WTC11 (cell line): ENCODE data around the gene CHMP5. TPM values are rescaled to one million over a fixed set of nuclear protein-coding genes. Genes with fewer than 3 reads are reported as not detected.

Source experiments
- ATAC-seq: fragments of 200-7000 bp; cut with Tn5 transposase; 2 replicates; pipeline ENCODE4 v1.10.0; 2021; ENCODE audit warnings: mild to moderate bottlenecking, moderate library complexity
- CTCF ChIA-PET: fragments of 300-600 bp; sonication (Branson Sonifier 250); formaldehyde crosslinking; loops from one replicate; lab custom pipeline; 2021; ENCODE audit warnings: antibody characterized with exemption; lab: Charles Lee
- POLR2A ChIA-PET: fragments of 350-600 bp; sonication (Branson Sonifier 250); formaldehyde crosslinking; loops from one replicate; lab custom pipeline; 2021; ENCODE audit warnings: antibody characterized with exemption; lab: Charles Lee
- DNase-seq: peaks from one replicate; pipeline ENCODE4 v3.0.0; 2021; ENCODE audit warnings: low spot score
- H3K27ac Mint-ChIP-seq: 2 replicates; pipeline ENCODE4 v1.8.0; 2021; ENCODE audit warnings: mixed read lengths
- H3K27me3 Mint-ChIP-seq: 2 replicates; pipeline ENCODE4 v1.8.0; 2021; ENCODE audit warnings: low read depth, mild to moderate bottlenecking, moderate library complexity, mixed read lengths
- H3K36me3 Mint-ChIP-seq: 2 replicates; pipeline ENCODE4 v1.8.0; 2021; ENCODE audit warnings: mixed read lengths
- H3K4me1 Mint-ChIP-seq: 2 replicates; pipeline ENCODE4 v1.8.0; 2022; ENCODE audit warnings: mixed read lengths
- H3K4me3 Mint-ChIP-seq: 2 replicates; pipeline ENCODE4 v1.8.0; 2021; ENCODE audit warnings: mild to moderate bottlenecking, moderate library complexity, mixed read lengths
- H3K9me3 Mint-ChIP-seq: 2 replicates; pipeline ENCODE4 v1.8.0; 2021; ENCODE audit warnings: mixed read lengths
- ATF1 ChIP-seq: sonication (generic); formaldehyde crosslinking; IDR thresholded peaks from 2 replicates; pipeline ENCODE4 v1.8.1; 2023; ENCODE audit warnings: mild to moderate bottlenecking, moderate library complexity, missing genetic modification reagents
- CREB1 ChIP-seq: sonication (generic); formaldehyde crosslinking; IDR thresholded peaks from 2 replicates; pipeline ENCODE4 v1.8.0; 2023; ENCODE audit warnings: mild to moderate bottlenecking, missing genetic modification reagents
- GTF2I ChIP-seq: fragments of 250-450 bp; sonication (Bioruptor Pico); conservative IDR thresholded peaks from 2 replicates; pipeline ENCODE4 v1.4.0; 2021; ENCODE audit warnings: mild to moderate bottlenecking
- KAT7 ChIP-seq: sonication (generic); formaldehyde crosslinking; IDR thresholded peaks from 2 replicates; pipeline ENCODE4 v1.8.1; 2023; ENCODE audit warnings: missing genetic modification reagents, mild to moderate bottlenecking, borderline replicate concordance
- MLX ChIP-seq: sonication (generic); formaldehyde crosslinking; IDR thresholded peaks from 2 replicates; pipeline ENCODE4 v1.8.1; 2023; ENCODE audit warnings: mild to moderate bottlenecking, missing genetic modification reagents, moderate library complexity
- MYBL2 ChIP-seq: sonication (generic); formaldehyde crosslinking; IDR thresholded peaks from 2 replicates; pipeline ENCODE4 v1.8.1; 2023; ENCODE audit warnings: mild to moderate bottlenecking, moderate library complexity, missing genetic modification reagents
- RORB ChIP-seq: fragments of 250-450 bp; sonication (Bioruptor Pico); IDR thresholded peaks from 2 replicates; pipeline ENCODE4 v1.9.0; 2021; ENCODE audit warnings: mild to moderate bottlenecking
- SMAD3 ChIP-seq: sonication (generic); formaldehyde crosslinking; IDR thresholded peaks from 2 replicates; pipeline ENCODE4 v1.8.0; 2022; ENCODE audit warnings: missing genetic modification reagents, mild to moderate bottlenecking, borderline replicate concordance
- USF1 ChIP-seq: sonication (generic); formaldehyde crosslinking; IDR thresholded peaks from 2 replicates; pipeline ENCODE4 v1.8.0; 2022; ENCODE audit warnings: mild to moderate bottlenecking, missing genetic modification reagents
- total RNA-seq: library from RNA; stranded (reverse); gene quantifications from 3 replicates; pipeline ENCODE4 v1.2.3, GENCODE V29; 2021
- TF ChIP-seq, protein P1 (sequence below): sonication (generic); formaldehyde crosslinking; IDR thresholded peaks from 2 replicates; pipeline ENCODE4 v1.8.1; 2023; ENCODE audit warnings: mild to moderate bottlenecking, moderate library complexity, missing genetic modification reagents
- TF ChIP-seq, protein P2 (sequence below): sonication (generic); formaldehyde crosslinking; IDR thresholded peaks from 2 replicates; pipeline ENCODE4 v1.8.1; 2022; ENCODE audit warnings: low read depth, missing genetic modification reagents, borderline replicate concordance
- TF ChIP-seq, protein P3 (sequence below): sonication (generic); formaldehyde crosslinking; conservative IDR thresholded peaks from 2 replicates; pipeline ENCODE4 v1.8.1; 2023; ENCODE audit warnings: mild to moderate bottlenecking, low read depth, missing genetic modification reagents, moderate library complexity
- TF ChIP-seq, protein P4 (sequence below): sonication (generic); formaldehyde crosslinking; IDR thresholded peaks from 2 replicates; pipeline ENCODE4 v1.8.0; 2023; ENCODE audit warnings: mild to moderate bottlenecking, missing genetic modification reagents
- TF ChIP-seq, protein P5 (sequence below): fragments of 250-450 bp; sonication (Bioruptor Pico); IDR thresholded peaks from 2 replicates; pipeline ENCODE4 v1.9.0; 2021; ENCODE audit warnings: mild to moderate bottlenecking
- TF ChIP-seq, protein P6 (sequence below): sonication (generic); formaldehyde crosslinking; IDR thresholded peaks from 2 replicates; pipeline ENCODE4 v1.8.1; 2023; ENCODE audit warnings: mild to moderate bottlenecking, missing genetic modification reagents, moderate library complexity

Gene CHMP5
- total RNA-seq, 1 experiment from 2014 or later, result 46.2 TPM

DNA sequence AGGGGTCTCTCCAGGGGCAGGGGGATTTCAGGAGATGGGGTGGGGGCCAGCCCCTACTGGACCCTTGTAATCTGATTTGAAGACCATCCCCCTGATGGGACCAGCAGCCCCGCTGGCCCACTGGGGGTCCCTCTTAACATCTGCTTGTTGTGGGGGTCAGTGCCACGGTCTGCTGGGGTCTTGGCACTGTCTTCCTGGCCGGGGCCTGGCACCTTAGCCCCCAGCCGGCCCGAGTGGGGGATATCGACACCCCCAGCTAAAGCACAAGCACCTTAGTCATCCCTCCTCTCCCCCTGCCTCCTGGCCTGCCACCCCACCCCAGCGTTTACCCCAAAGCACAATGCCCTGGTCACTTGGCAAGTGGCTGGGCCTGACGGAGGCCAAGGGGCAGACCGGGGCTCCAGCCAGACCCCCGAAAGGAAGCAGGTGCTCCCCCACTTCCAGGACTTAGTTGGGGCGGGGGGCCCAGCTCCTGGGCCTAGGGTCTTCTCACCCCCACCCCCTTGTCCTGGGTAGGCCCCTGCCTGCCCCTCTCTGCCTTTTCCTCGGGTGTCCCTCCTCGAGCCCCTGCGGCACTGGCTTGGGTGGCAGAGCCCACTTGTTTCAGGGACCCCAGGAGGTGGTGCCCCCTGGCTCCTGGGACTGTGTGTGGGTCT, 24.1 kb downstream of the CHMP5 start:
- DNase-seq (no peak), ATAC-seq (no peak)
- Mint-ChIP-seq H3K36me3 (no peaks in the 10 kb centered on the region; the same call in 1 of the 2 replicates), H3K4me3 (peak overlapping the region; percentile 99; the same call in 1 of the 2 replicates), H3K27ac (no peak overlapping the region), H3K27me3 (no peaks in the 10 kb centered on the region), H3K4me1 (peaks cover 14% of the 10 kb centered on the region), H3K9me3 (no peaks in the 10 kb centered on the region)
- CTCF ChIA-PET, result no interaction called here
- POLR2A ChIA-PET, result interaction anchor here (1.5 kb wide), 1 partner anchor 264 kb away, joined by 11 read pairs; the partner anchor contains the start of gene DNAJA1
- TF ChIP-seq, protein P1, sequence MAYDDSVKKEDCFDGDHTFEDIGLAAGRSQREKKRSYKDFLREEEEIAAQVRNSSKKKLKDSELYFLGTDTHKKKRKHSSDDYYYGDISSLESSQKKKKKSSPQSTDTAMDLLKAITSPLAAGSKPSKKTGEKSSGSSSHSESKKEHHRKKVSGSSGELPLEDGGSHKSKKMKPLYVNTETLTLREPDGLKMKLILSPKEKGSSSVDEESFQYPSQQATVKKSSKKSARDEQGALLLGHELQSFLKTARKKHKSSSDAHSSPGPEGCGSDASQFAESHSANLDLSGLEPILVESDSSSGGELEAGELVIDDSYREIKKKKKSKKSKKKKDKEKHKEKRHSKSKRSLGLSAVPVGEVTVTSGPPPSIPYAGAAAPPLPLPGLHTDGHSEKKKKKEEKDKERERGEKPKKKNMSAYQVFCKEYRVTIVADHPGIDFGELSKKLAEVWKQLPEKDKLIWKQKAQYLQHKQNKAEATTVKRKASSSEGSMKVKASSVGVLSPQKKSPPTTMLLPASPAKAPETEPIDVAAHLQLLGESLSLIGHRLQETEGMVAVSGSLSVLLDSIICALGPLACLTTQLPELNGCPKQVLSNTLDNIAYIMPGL (CRISPR knock-in tag), result no peak
- TF ChIP-seq, protein P2, sequence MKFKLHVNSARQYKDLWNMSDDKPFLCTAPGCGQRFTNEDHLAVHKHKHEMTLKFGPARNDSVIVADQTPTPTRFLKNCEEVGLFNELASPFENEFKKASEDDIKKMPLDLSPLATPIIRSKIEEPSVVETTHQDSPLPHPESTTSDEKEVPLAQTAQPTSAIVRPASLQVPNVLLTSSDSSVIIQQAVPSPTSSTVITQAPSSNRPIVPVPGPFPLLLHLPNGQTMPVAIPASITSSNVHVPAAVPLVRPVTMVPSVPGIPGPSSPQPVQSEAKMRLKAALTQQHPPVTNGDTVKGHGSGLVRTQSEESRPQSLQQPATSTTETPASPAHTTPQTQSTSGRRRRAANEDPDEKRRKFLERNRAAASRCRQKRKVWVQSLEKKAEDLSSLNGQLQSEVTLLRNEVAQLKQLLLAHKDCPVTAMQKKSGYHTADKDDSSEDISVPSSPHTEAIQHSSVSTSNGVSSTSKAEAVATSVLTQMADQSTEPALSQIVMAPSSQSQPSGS, result no peak
- TF ChIP-seq CREB1 (CRISPR knock-in tag) (no peak), MYBL2 (CRISPR knock-in tag) (no peak), USF1 (CRISPR knock-in tag) (no peak), MLX (no peak), RORB (CRISPR knock-in tag) (no peak), SMAD3 (CRISPR knock-in tag) (no peak), GTF2I (no peak), KAT7 (CRISPR knock-in tag) (no peak), ATF1 (CRISPR knock-in tag) (no peak)
- TF ChIP-seq, protein P3, sequence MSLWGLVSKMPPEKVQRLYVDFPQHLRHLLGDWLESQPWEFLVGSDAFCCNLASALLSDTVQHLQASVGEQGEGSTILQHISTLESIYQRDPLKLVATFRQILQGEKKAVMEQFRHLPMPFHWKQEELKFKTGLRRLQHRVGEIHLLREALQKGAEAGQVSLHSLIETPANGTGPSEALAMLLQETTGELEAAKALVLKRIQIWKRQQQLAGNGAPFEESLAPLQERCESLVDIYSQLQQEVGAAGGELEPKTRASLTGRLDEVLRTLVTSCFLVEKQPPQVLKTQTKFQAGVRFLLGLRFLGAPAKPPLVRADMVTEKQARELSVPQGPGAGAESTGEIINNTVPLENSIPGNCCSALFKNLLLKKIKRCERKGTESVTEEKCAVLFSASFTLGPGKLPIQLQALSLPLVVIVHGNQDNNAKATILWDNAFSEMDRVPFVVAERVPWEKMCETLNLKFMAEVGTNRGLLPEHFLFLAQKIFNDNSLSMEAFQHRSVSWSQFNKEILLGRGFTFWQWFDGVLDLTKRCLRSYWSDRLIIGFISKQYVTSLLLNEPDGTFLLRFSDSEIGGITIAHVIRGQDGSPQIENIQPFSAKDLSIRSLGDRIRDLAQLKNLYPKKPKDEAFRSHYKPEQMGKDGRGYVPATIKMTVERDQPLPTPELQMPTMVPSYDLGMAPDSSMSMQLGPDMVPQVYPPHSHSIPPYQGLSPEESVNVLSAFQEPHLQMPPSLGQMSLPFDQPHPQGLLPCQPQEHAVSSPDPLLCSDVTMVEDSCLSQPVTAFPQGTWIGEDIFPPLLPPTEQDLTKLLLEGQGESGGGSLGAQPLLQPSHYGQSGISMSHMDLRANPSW (CRISPR knock-in tag), result no peak
- TF ChIP-seq, protein P4, sequence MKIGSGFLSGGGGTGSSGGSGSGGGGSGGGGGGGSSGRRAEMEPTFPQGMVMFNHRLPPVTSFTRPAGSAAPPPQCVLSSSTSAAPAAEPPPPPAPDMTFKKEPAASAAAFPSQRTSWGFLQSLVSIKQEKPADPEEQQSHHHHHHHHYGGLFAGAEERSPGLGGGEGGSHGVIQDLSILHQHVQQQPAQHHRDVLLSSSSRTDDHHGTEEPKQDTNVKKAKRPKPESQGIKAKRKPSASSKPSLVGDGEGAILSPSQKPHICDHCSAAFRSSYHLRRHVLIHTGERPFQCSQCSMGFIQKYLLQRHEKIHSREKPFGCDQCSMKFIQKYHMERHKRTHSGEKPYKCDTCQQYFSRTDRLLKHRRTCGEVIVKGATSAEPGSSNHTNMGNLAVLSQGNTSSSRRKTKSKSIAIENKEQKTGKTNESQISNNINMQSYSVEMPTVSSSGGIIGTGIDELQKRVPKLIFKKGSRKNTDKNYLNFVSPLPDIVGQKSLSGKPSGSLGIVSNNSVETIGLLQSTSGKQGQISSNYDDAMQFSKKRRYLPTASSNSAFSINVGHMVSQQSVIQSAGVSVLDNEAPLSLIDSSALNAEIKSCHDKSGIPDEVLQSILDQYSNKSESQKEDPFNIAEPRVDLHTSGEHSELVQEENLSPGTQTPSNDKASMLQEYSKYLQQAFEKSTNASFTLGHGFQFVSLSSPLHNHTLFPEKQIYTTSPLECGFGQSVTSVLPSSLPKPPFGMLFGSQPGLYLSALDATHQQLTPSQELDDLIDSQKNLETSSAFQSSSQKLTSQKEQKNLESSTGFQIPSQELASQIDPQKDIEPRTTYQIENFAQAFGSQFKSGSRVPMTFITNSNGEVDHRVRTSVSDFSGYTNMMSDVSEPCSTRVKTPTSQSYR (CRISPR knock-in tag), result no peak
- TF ChIP-seq, protein P5, sequence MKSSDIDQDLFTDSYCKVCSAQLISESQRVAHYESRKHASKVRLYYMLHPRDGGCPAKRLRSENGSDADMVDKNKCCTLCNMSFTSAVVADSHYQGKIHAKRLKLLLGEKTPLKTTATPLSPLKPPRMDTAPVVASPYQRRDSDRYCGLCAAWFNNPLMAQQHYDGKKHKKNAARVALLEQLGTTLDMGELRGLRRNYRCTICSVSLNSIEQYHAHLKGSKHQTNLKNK (CRISPR knock-in tag), result no peak
- TF ChIP-seq, protein P6, sequence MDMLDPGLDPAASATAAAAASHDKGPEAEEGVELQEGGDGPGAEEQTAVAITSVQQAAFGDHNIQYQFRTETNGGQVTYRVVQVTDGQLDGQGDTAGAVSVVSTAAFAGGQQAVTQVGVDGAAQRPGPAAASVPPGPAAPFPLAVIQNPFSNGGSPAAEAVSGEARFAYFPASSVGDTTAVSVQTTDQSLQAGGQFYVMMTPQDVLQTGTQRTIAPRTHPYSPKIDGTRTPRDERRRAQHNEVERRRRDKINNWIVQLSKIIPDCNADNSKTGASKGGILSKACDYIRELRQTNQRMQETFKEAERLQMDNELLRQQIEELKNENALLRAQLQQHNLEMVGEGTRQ (CRISPR knock-in tag), result no peak
